Measurements from ENCODE around the gene ZNF467. TPM values are rescaled to one million over a fixed set of nuclear protein-coding genes. Genes with fewer than 3 reads are reported as not detected.

ZNF467 gene
- total and polyA plus RNA-seq, 2 of the 8 experiments (the other 6 are each of a cell fraction or from before 2014, with no cell fraction given) = 0.50 to 0.51 TPM

GRCh38 chr7:149763563-149764240, 9.7 kb downstream of the ZNF467 start (continued):
- TF ChIP-seq CTCF (IDR thresholded peaks at IDR 0.05; ENCODE audit: control extremely low read depth in 1 of 3, insufficient read depth in 1 of 3, low read depth in 1 of 3, low read length in 3 of 3) (no peak), RAD21 (IDR thresholded peaks at IDR 0.05 in 1 of 2, conservative IDR thresholded peaks at IDR 0.05 in 1 of 2; ENCODE audit: low read depth in 2 of 2, low read length in 2 of 2) (no peak), RFX5 (IDR thresholded peaks at IDR 0.05; ENCODE audit: borderline replicate concordance, low read depth, low read length) (no peak), SUZ12 (IDR thresholded peaks at IDR 0.05; ENCODE audit: low read length) (no peak)

Data from H1 (cell line).